H1 (cell line): Measurements from ENCODE around the gene TMEM170A. TPM values are rescaled to one million over a fixed set of nuclear protein-coding genes. Genes with fewer than 3 reads are reported as not detected.

ENCODE experiments used
- CTCF ChIA-PET: fragments of 300-600 bp; sonication (Branson Sonifier 250); formaldehyde crosslinking; loops from one replicate; lab custom pipeline; 2021; ENCODE audit not compliant: partially characterized antibody; lab: Charles Lee
- POLR2A ChIA-PET: fragments of 300-600 bp; sonication (Branson Sonifier 250); formaldehyde crosslinking; loops from one replicate; lab custom pipeline; 2021; ENCODE audit warnings: inconsistent platforms; ENCODE audit not compliant: partially characterized antibody; lab: Charles Lee
- DNase-seq, 2 experiments: peaks; one replicate each; pipeline versions ENCODE4 v3.0.0 to v3.0.0-alpha.2; 2010 to 2022; ENCODE audit warnings: low spot score in 2 of 2, low read depth in 1 of 2, mixed read lengths in 1 of 2
- FAIRE-seq: peaks from 2 replicates; lab custom pipeline; 2011; peaks lifted over from hg19 to GRCh38; lab: Jason Lieb, UNC
- H2AFZ ChIP-seq: 2 replicates; pipeline ENCODE4 v1.8.1; 2012; ENCODE audit warnings: low read length, inconsistent platforms
- H2AK5ac ChIP-seq: 2 replicates; pipeline ENCODE4 v1.6.1; 2013; ENCODE audit warnings: low read depth, low read length
- H2BK120ac ChIP-seq: replicated peaks from 2 replicates; pipeline ENCODE3; 2013; ENCODE audit warnings: low read depth, low read length, inconsistent platforms
- H2BK12ac ChIP-seq: 2 replicates; pipeline ENCODE4 v1.6.1; 2013; ENCODE audit warnings: low read depth, low read length
- H2BK15ac ChIP-seq: 2 replicates; pipeline ENCODE4 v1.6.1; 2013; ENCODE audit warnings: low read length
- H2BK20ac ChIP-seq: 2 replicates; pipeline ENCODE4 v1.6.1; 2013; ENCODE audit warnings: low read length
- H2BK5ac ChIP-seq: 2 replicates; pipeline ENCODE4 v1.6.1; 2013; ENCODE audit warnings: low read depth, low read length
- H3K14ac ChIP-seq: 2 replicates; pipeline ENCODE4 v1.6.1; 2013; ENCODE audit warnings: inconsistent platforms; ENCODE audit not compliant: insufficient read length
- H3K18ac ChIP-seq: 2 replicates; pipeline ENCODE4 v1.6.1; 2013; ENCODE audit warnings: low read length; ENCODE audit errors: extremely low read depth
- H3K23ac ChIP-seq: 2 replicates; pipeline ENCODE4 v1.6.1; 2013; ENCODE audit warnings: inconsistent platforms; ENCODE audit not compliant: insufficient read length
- H3K23me2 ChIP-seq: 2 replicates; pipeline ENCODE4 v1.6.1; 2013; ENCODE audit warnings: low read depth, low read length
- H3K27ac ChIP-seq: 2 replicates; pipeline ENCODE4 v1.6.1; 2011; ENCODE audit warnings: low read depth, low read length, inconsistent platforms
- H3K27me3 ChIP-seq, 4 experiments: replicated peaks in 1 of 4; 1 replicate in 1 of 4; 2 replicates in 3 of 4; pipeline versions ENCODE4 v1.6.1 to v1.8.1; 2011 to 2013; ENCODE audit warnings: low read length in 3 of 4, mild to moderate bottlenecking in 3 of 4, inconsistent platforms in 2 of 4, mixed read lengths in 2 of 4, moderate library complexity in 1 of 4; ENCODE audit not compliant: control insufficient read depth in 3 of 4, insufficient read depth in 3 of 4; ENCODE audit errors: extremely low read depth in 1 of 4
- H3K36me3 ChIP-seq, 4 experiments: 2 replicates each; pipeline versions ENCODE4 v1.6.1 to v1.8.1; 2011 to 2013; ENCODE audit warnings: mild to moderate bottlenecking in 4 of 4, low read length in 3 of 4, moderate library complexity in 2 of 4, control low read depth in 1 of 4, inconsistent platforms in 1 of 4; ENCODE audit not compliant: insufficient read depth in 4 of 4, control insufficient read depth in 2 of 4
- H3K4ac ChIP-seq: replicated peaks from 2 replicates; pipeline ENCODE3; 2013; ENCODE audit warnings: low read length, low read depth, mixed read lengths, inconsistent platforms; ENCODE audit not compliant: insufficient read length
- H3K4me1 ChIP-seq, 4 experiments: replicated peaks in 1 of 4; 1 replicate in 1 of 4; 2 replicates in 3 of 4; pipeline versions ENCODE4 v1.6.1 to v1.8.1; 2011 to 2013; ENCODE audit warnings: low read length in 3 of 4, inconsistent platforms in 2 of 4, mixed read lengths in 1 of 4; ENCODE audit not compliant: insufficient read depth in 4 of 4, control insufficient read depth in 3 of 4
- H3K4me2 ChIP-seq, 2 experiments: 2 replicates each; pipeline versions ENCODE4 v1.6.1 to v1.8.1; 2011 to 2013; ENCODE audit warnings: low read depth in 2 of 2, low read length in 2 of 2, control low read depth in 1 of 2, inconsistent platforms in 1 of 2, mild to moderate bottlenecking in 1 of 2; ENCODE audit not compliant: insufficient read depth in 1 of 2
- H3K4me3 ChIP-seq, 4 experiments: fragments of 200-600, 300-600 bp in 1 of 4; sonication (generic), shearing (Covaris generic), sonication (Bioruptor Twin) in 1 of 4; 2 replicates each; pipeline versions ENCODE4 v1.5.1 to v1.8.1; 2011 to 2016; ENCODE audit warnings: low read length in 4 of 4, low read depth in 3 of 4, control low read depth in 2 of 4, inconsistent platforms in 2 of 4, mild to moderate bottlenecking in 2 of 4, mixed read lengths in 1 of 4, moderate library complexity in 1 of 4; ENCODE audit not compliant: insufficient read depth in 2 of 4; ENCODE audit errors: extremely low read depth in 1 of 4
- H3K56ac ChIP-seq: replicated peaks from 2 replicates; pipeline ENCODE3; 2013; ENCODE audit warnings: low read depth, mild to moderate bottlenecking, mixed read lengths, low read length, inconsistent platforms; ENCODE audit not compliant: insufficient read length
- H3K79me1 ChIP-seq: 2 replicates; pipeline ENCODE4 v1.6.1; 2013; ENCODE audit warnings: low read depth, low read length, control low read depth
- H3K79me2 ChIP-seq, 2 experiments: 2 replicates each; pipeline versions ENCODE4 v1.6.1 to v1.8.1; 2012 to 2013; ENCODE audit warnings: low read length in 2 of 2, mild to moderate bottlenecking in 2 of 2, inconsistent platforms in 1 of 2; ENCODE audit not compliant: insufficient read depth in 2 of 2, control insufficient read depth in 1 of 2
- H3K9ac ChIP-seq, 4 experiments: replicated peaks in 1 of 4; 1 replicate in 1 of 4; 2 replicates in 3 of 4; pipeline versions ENCODE4 v1.6.1 to v1.8.1; 2011 to 2013; ENCODE audit warnings: low read depth in 3 of 4, low read length in 3 of 4, control low read depth in 2 of 4, mild to moderate bottlenecking in 2 of 4, moderate library complexity in 2 of 4, inconsistent platforms in 1 of 4; ENCODE audit errors: extremely low read depth in 1 of 4
- H3K9me3 ChIP-seq, 2 experiments: 2 replicates each; pipeline versions ENCODE4 v1.6.1 to v1.8.1; 2012 to 2013; ENCODE audit warnings: mild to moderate bottlenecking in 2 of 2, moderate library complexity in 2 of 2, control low read depth in 1 of 2, inconsistent platforms in 1 of 2, low read depth in 1 of 2, low read length in 1 of 2, mixed read lengths in 1 of 2; ENCODE audit not compliant: insufficient read depth in 2 of 2
- H4K20me1 ChIP-seq, 2 experiments: replicated peaks in 1 of 2; 2 replicates each; pipeline versions ENCODE3 to v1.8.1; 2011 to 2013; ENCODE audit warnings: inconsistent platforms in 2 of 2, low read length in 2 of 2, mild to moderate bottlenecking in 1 of 2; ENCODE audit not compliant: insufficient read depth in 2 of 2, control insufficient read depth in 1 of 2
- H4K5ac ChIP-seq: 2 replicates; pipeline ENCODE4 v1.6.1; 2013; ENCODE audit warnings: low read length, low read depth, mixed read lengths, inconsistent platforms; ENCODE audit not compliant: insufficient read length
- H4K8ac ChIP-seq: 2 replicates; pipeline ENCODE4 v1.8.0; 2013; ENCODE audit warnings: mild to moderate bottlenecking, moderate library complexity, low read length, inconsistent platforms; ENCODE audit not compliant: insufficient read depth; ENCODE audit errors: extremely low read depth
- H4K91ac ChIP-seq: replicated peaks from 2 replicates; pipeline ENCODE3; 2013; ENCODE audit warnings: low read length, mixed read lengths, inconsistent platforms; ENCODE audit not compliant: insufficient read length
- CBX5 ChIP-seq: fragments of 300-800, 300-1000 bp; sonication (generic); IDR thresholded peaks from 2 replicates; pipeline ENCODE4 v1.7.1; 2016; ENCODE audit warnings: antibody characterized with exemption, low read length, low read depth
- CBX8 ChIP-seq: fragments of 300-800, 300-1000 bp; sonication (generic); IDR thresholded peaks from 2 replicates; pipeline ENCODE4 v1.7.1; 2016; ENCODE audit warnings: low read depth, low read length, borderline replicate concordance
- CHD2 ChIP-seq: IDR thresholded peaks from 2 replicates; pipeline ENCODE4 v1.6.1; 2012; ENCODE audit warnings: low read length, improper control_type of control experiment
- CTBP2 ChIP-seq: IDR thresholded peaks from 2 replicates; pipeline ENCODE4 v1.7.0; 2011; ENCODE audit warnings: borderline replicate concordance, mild to moderate bottlenecking, moderate library complexity, mixed read lengths, low read length; ENCODE audit not compliant: insufficient read depth, insufficient read length
- E2F6 ChIP-seq: IDR thresholded peaks from 2 replicates; pipeline ENCODE4 v1.6.1; 2012; ENCODE audit warnings: inconsistent platforms
- KDM1A ChIP-seq: fragments of 200-600, 300-600 bp; sonication (generic); IDR thresholded peaks from 2 replicates; pipeline ENCODE4 v1.7.1; 2016; ENCODE audit warnings: mild to moderate bottlenecking, low read length, borderline replicate concordance
- KDM4A ChIP-seq: IDR thresholded peaks from one replicate; pipeline ENCODE4 v1.7.1; 2012; ENCODE audit warnings: low read depth, mild to moderate bottlenecking, moderate library complexity, low read length, inconsistent platforms; ENCODE audit not compliant: severe bottlenecking
- MAX ChIP-seq: IDR thresholded peaks from 2 replicates; pipeline ENCODE4 v1.6.1; 2012; ENCODE audit warnings: inconsistent platforms
- POLR2AphosphoS5 ChIP-seq: IDR thresholded peaks from 2 replicates; pipeline ENCODE4 v1.6.1; 2011; ENCODE audit warnings: low read depth, low read length
- RFX5 ChIP-seq: IDR thresholded peaks from 2 replicates; pipeline ENCODE4 v1.6.1; 2011; ENCODE audit warnings: low read depth, low read length, improper control_type of control experiment, borderline replicate concordance
- YY1 ChIP-seq: IDR thresholded peaks from 2 replicates; pipeline ENCODE4 v1.6.1; 2011; ENCODE audit warnings: low read depth, mild to moderate bottlenecking, low read length
- ZNF274 ChIP-seq: IDR thresholded peaks from 2 replicates; pipeline ENCODE4 v1.7.0; 2012; ENCODE audit warnings: low read length, borderline replicate concordance; ENCODE audit errors: extremely low read depth
- WGBS, 2 experiments: shearing (Covaris generic) in 1 of 2; methylation state at CpG; one replicate each; pipeline versions ENCODE4 v1.1.6 to v1.1.7; 2013 to 2015; ENCODE audit warnings: low lambda C conversion rate in 2 of 2, mixed read lengths in 2 of 2, inconsistent platforms in 1 of 2, low coverage in 1 of 2, missing lambda C conversion rate in 1 of 2; ENCODE audit not compliant: insufficient replicate concordance in 2 of 2, insufficient coverage in 1 of 2, insufficient read length in 1 of 2; ENCODE audit errors: extremely low coverage in 1 of 2, missing lambda C conversion rate in 1 of 2; 5-methylcytosine and 5-hydroxymethylcytosine counted together
- polyA plus RNA-seq, 7 experiments: library from polyadenylated mRNA; depleted of rRNA in 3 of 7; stranded (reverse) in 5 of 7; unstranded in 2 of 7; fragments of >200 nt in 5 of 7; fragments of 200-250 nt in 2 of 7; gene quantifications; 1 replicate in 5 of 7; 2 replicates in 1 of 7; 4 replicates in 1 of 7; pipeline versions ENCODE4 v1.2.1 to v1.2.3, GENCODE V29; 2011 to 2013; ENCODE audit warnings: missing spikeins in 2 of 7, mixed read lengths in 2 of 7
- total RNA-seq: library from RNA; stranded (reverse); fragmentation: NEBNext Ultra II Directional; extraction: Animal tissue kit (Norgen Biotek cat#: 25700); gene quantifications from 2 replicates; pipeline ENCODE4 v1.2.1, GENCODE V29; 2021
- TF ChIP-seq, protein P1 (sequence below): IDR thresholded peaks from 2 replicates; pipeline ENCODE4 v1.6.1; 2011; ENCODE audit warnings: low read depth, mild to moderate bottlenecking, low read length; ENCODE audit not compliant: insufficient read depth

Gene TMEM170A
- total and polyA plus RNA-seq, 2 of the 8 experiments (the other 6 are each of a cell fraction or from before 2014, with no cell fraction given): 22.9 to 56.6 TPM

GRCh38 chr16:75443298-75443697 lies 21.2 kb downstream of the TMEM170A start:
- Histone ChIP-seq H3K9ac (no peak overlapping the region), H3K4me1 (no peaks in the 10 kb centered on the region), H3K79me1 (no peaks in the 10 kb centered on the region), H3K4ac (no peak overlapping the region), H3K36me3 (peaks cover 0 to 8% (median 0%) of the 10 kb centered on the region in 4 experiments; a peak in 3 of 8 replicates), H3K23me2 (no peaks in the 10 kb centered on the region), H4K91ac (no peak overlapping the region), H3K79me2 (no peaks in the 10 kb centered on the region), H3K9me3 (no peaks in the 10 kb centered on the region), H2BK15ac (no peak overlapping the region), H2AK5ac (no peak overlapping the region), H3K4me2 (no peak overlapping the region), H3K18ac (no peak overlapping the region), H3K56ac (no peak overlapping the region), H4K20me1 (no peaks in the 10 kb centered on the region), H3K27ac (no peak overlapping the region), H3K27me3 (no peaks in the 10 kb centered on the region), H3K4me3 (no peak overlapping the region), H3K14ac (no peak overlapping the region), H4K8ac (no peak overlapping the region), H2BK120ac (no peak overlapping the region), H2BK12ac (no peak overlapping the region), H2AFZ (no peak overlapping the region), H2BK5ac (no peak overlapping the region), H3K23ac (no peak overlapping the region), H4K5ac (no peak overlapping the region), H2BK20ac (no peak overlapping the region)
- DNase-seq (no peak), FAIRE-seq (no peak)
- ChIA-PET CTCF (interaction anchor here (1.3 kb wide), 1 partner anchor 11 kb away, joined by 5 read pairs; no protein-coding TSS in a partner anchor), POLR2A (interaction anchor here (5.1 kb wide), 1 partner anchor 9 kb away, joined by 35 read pairs; the partner anchor contains the start of gene CFDP1)
- WGBS, 2 experiments: 96% methylated on average over 3 of the region's 3 CpGs; no CpG with 5 or more reads in 1 of the 2 experiments
- no peak for TF ChIP-seq RFX5
- TF ChIP-seq CHD2: no peak
- TF ChIP-seq CBX8: no peak
- TF ChIP-seq, protein P1, sequence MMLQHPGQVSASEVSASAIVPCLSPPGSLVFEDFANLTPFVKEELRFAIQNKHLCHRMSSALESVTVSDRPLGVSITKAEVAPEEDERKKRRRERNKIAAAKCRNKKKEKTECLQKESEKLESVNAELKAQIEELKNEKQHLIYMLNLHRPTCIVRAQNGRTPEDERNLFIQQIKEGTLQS: no peak
- no peak for TF ChIP-seq ZNF274
- TF ChIP-seq E2F6: no peak
- no peak for TF ChIP-seq POLR2AphosphoS5
- TF ChIP-seq CTBP2: no peak
- TF ChIP-seq KDM1A: no peak
- no peak for TF ChIP-seq KDM4A
- no peak for TF ChIP-seq MAX
- no peak for TF ChIP-seq YY1
- no peak for TF ChIP-seq CBX5
